DOHH2 (cell line): ENCODE measurements around the gene SCAMP5.

ENCODE experiments used
- H3F3A ChIP-seq: fragments of 200-600 bp; sonication (generic), shearing (Covaris generic); 2 replicates; pipeline ENCODE4 v1.6.0; 2016; ENCODE audit warnings: antibody characterized with exemption, mild to moderate bottlenecking; ENCODE audit not compliant: control insufficient read depth, insufficient read depth
- H3K27ac ChIP-seq: fragments of 200-600 bp; sonication (generic); 2 replicates; pipeline ENCODE4 v1.5.1; 2014; ENCODE audit warnings: low read depth, mild to moderate bottlenecking, low read length, moderate library complexity
- H3K27me3 ChIP-seq: fragments of 200-600 bp; sonication (generic); 2 replicates; pipeline ENCODE4 v1.6.1; 2014; ENCODE audit warnings: mild to moderate bottlenecking, low read length, mixed read lengths; ENCODE audit not compliant: control insufficient read depth
- H3K36me3 ChIP-seq: fragments of 200-600 bp; sonication (generic); 2 replicates; pipeline ENCODE4 v1.6.1; 2014; ENCODE audit warnings: mild to moderate bottlenecking, low read length, moderate library complexity, mixed read lengths; ENCODE audit not compliant: control insufficient read depth
- H3K4me1 ChIP-seq: fragments of 200-600 bp; sonication (generic); 2 replicates; pipeline ENCODE4 v1.6.1; 2014; ENCODE audit warnings: mild to moderate bottlenecking, low read length, mixed read lengths; ENCODE audit not compliant: control insufficient read depth
- H3K4me2 ChIP-seq: fragments of 200-600 bp; sonication (generic); 2 replicates; pipeline ENCODE4 v1.6.0; 2014; ENCODE audit warnings: mild to moderate bottlenecking, low read length, moderate library complexity
- H3K4me3 ChIP-seq: fragments of 200-600 bp; sonication (generic); 2 replicates; pipeline ENCODE4 v1.5.1; 2014; ENCODE audit warnings: mild to moderate bottlenecking, low read length, mixed read lengths
- H3K79me2 ChIP-seq: fragments of 200-600 bp; sonication (generic); 2 replicates; pipeline ENCODE4 v1.6.1; 2014; ENCODE audit warnings: mild to moderate bottlenecking, low read length, mixed read lengths; ENCODE audit not compliant: control insufficient read depth
- H3K9me2 ChIP-seq: fragments of 200-600 bp; sonication (generic); replicated peaks from 2 replicates; pipeline ENCODE4 v1.6.1; 2014; ENCODE audit warnings: mild to moderate bottlenecking, low read length, mixed read lengths; ENCODE audit not compliant: control insufficient read depth
- H3K9me3 ChIP-seq: fragments of 200-600 bp; sonication (generic); 2 replicates; pipeline ENCODE4 v1.6.1; 2014; ENCODE audit warnings: antibody characterized with exemption, low read length, mixed read lengths; ENCODE audit not compliant: control insufficient read depth, insufficient read depth
- H4K20me1 ChIP-seq: fragments of 200-600 bp; sonication (generic); 2 replicates; pipeline ENCODE4 v1.6.0; 2014; ENCODE audit warnings: low read depth, mild to moderate bottlenecking, antibody characterized with exemption, low read length, moderate library complexity; ENCODE audit not compliant: control insufficient read depth, insufficient read depth
- EZH2phosphoT487 ChIP-seq: fragments of 200-600 bp; sonication (generic); IDR thresholded peaks from 2 replicates; pipeline ENCODE4 v1.6.1; 2017; ENCODE audit warnings: borderline replicate concordance, mild to moderate bottlenecking, antibody characterized with exemption, low read length, moderate library complexity, mixed read lengths
- TF ChIP-seq, protein P1 (sequence below): fragments of 200-600 bp; sonication (generic); IDR thresholded peaks from one replicate; pipeline ENCODE4 v1.5.1; 2014; ENCODE audit warnings: antibody characterized with exemption, mild to moderate bottlenecking, low read depth, low read length; ENCODE audit not compliant: poor library complexity, severe bottlenecking

Gene SCAMP5

DNA sequence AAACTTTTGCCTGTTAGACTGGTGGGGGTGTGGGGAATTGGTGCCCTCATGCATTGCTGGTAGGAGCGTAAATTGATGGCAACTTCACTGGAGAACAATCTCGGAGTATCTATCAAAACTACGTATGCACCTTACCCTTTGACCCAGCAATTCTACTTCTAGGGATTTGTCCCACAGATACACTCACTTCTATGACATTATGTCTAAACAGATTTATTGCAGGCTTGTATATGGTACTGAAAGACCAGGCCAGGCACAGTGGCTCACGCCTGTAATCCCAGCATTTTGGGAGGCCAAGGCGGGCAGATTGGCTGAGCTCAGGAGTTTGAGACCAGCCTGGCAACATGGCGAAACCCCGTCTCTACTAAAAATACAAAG is 58.4 kb downstream of the SCAMP5 start:
- Histone ChIP-seq H4K20me1 (no peaks in the 10 kb centered on the region), H3K4me1 (no peaks in the 10 kb centered on the region), H3F3A (no peaks in the 10 kb centered on the region), H3K27ac (no peak overlapping the region), H3K36me3 (peaks cover 4% of the 10 kb centered on the region), H3K9me3 (no peaks in the 10 kb centered on the region), H3K9me2 (no peaks in the 10 kb centered on the region), H3K4me3 (no peak overlapping the region), H3K79me2 (no peaks in the 10 kb centered on the region), H3K4me2 (no peak overlapping the region), H3K27me3 (no peaks in the 10 kb centered on the region)
- no peak for TF ChIP-seq EZH2phosphoT487
- TF ChIP-seq, protein P1, sequence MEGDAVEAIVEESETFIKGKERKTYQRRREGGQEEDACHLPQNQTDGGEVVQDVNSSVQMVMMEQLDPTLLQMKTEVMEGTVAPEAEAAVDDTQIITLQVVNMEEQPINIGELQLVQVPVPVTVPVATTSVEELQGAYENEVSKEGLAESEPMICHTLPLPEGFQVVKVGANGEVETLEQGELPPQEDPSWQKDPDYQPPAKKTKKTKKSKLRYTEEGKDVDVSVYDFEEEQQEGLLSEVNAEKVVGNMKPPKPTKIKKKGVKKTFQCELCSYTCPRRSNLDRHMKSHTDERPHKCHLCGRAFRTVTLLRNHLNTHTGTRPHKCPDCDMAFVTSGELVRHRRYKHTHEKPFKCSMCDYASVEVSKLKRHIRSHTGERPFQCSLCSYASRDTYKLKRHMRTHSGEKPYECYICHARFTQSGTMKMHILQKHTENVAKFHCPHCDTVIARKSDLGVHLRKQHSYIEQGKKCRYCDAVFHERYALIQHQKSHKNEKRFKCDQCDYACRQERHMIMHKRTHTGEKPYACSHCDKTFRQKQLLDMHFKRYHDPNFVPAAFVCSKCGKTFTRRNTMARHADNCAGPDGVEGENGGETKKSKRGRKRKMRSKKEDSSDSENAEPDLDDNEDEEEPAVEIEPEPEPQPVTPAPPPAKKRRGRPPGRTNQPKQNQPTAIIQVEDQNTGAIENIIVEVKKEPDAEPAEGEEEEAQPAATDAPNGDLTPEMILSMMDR: no peak

GRCh38 chr15:75054172-75054897 is 59.0 kb downstream of the SCAMP5 start:
- Histone ChIP-seq H3K79me2 (no peaks in the 10 kb centered on the region), H3K4me1 (no peaks in the 10 kb centered on the region), H3F3A (no peaks in the 10 kb centered on the region), H3K9me2 (no peaks in the 10 kb centered on the region), H3K4me3 (no peak overlapping the region), H3K4me2 (no peak overlapping the region), H3K27ac (no peak overlapping the region), H3K27me3 (no peaks in the 10 kb centered on the region), H3K36me3 (no peaks in the 10 kb centered on the region; the same call in 1 of the 2 replicates), H4K20me1 (no peaks in the 10 kb centered on the region), H3K9me3 (no peaks in the 10 kb centered on the region)
- no peak for TF ChIP-seq EZH2phosphoT487
- TF ChIP-seq, protein P1: no peak

DNA sequence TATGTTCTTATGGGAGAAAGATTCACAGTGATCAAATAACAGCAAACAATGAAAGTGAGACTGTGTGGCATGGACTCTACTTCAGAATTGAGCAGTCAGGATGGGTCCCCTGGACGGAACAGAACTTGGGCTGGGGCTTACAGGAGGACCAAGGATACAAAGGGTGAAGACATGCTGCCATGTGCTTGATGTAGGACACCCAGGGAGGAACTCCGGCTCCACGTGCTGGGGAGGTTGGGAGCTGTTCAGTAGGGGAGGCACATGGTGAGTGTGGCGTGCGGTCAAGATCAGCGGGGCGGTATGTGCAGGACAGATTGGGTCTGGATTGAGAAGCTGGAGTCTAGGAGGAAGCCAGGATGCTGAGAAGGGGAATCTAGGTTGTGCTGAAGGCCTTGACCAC is 60.7 kb downstream of the SCAMP5 start:
- no peaks in the 10 kb centered on the region for H3K4me1 ChIP-seq
- H3K9me3 ChIP-seq: no peaks in the 10 kb centered on the region
- H3K4me3 ChIP-seq: no peak overlapping the region
- no peaks in the 10 kb centered on the region for H4K20me1 ChIP-seq
- H3K27me3 ChIP-seq: no peaks in the 10 kb centered on the region
- H3K4me2 ChIP-seq: no peak overlapping the region
- H3K79me2 ChIP-seq: no peaks in the 10 kb centered on the region
- TF ChIP-seq, protein P1: no peak
- no peak for TF ChIP-seq EZH2phosphoT487
- no peaks in the 10 kb centered on the region for H3F3A ChIP-seq
- no peaks in the 10 kb centered on the region for H3K9me2 ChIP-seq
- H3K36me3 ChIP-seq: no peaks in the 10 kb centered on the region
- H3K27ac ChIP-seq: no peak overlapping the region
